Measurements from ENCODE around the gene C11orf21.

GRCh38 chr11:2259466-2259830 is 42.3 kb downstream of the C11orf21 start:
- TF ChIP-seq, protein P1, sequence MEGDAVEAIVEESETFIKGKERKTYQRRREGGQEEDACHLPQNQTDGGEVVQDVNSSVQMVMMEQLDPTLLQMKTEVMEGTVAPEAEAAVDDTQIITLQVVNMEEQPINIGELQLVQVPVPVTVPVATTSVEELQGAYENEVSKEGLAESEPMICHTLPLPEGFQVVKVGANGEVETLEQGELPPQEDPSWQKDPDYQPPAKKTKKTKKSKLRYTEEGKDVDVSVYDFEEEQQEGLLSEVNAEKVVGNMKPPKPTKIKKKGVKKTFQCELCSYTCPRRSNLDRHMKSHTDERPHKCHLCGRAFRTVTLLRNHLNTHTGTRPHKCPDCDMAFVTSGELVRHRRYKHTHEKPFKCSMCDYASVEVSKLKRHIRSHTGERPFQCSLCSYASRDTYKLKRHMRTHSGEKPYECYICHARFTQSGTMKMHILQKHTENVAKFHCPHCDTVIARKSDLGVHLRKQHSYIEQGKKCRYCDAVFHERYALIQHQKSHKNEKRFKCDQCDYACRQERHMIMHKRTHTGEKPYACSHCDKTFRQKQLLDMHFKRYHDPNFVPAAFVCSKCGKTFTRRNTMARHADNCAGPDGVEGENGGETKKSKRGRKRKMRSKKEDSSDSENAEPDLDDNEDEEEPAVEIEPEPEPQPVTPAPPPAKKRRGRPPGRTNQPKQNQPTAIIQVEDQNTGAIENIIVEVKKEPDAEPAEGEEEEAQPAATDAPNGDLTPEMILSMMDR (optimal IDR thresholded peaks at IDR 0.05 in 1 of 3, IDR thresholded peaks at IDR 0.05 in 1 of 3, conservative IDR thresholded peaks at IDR 0.05 in 1 of 3; ENCODE audit: extremely low read depth in 1 of 3, insufficient read depth in 2 of 3, low read length in 3 of 3), result no peak
- no peak for TF ChIP-seq EZH2 (IDR thresholded peaks at IDR 0.05; ENCODE audit: low read length)
